ENCODE data around the gene PIEZO2. TPM values are rescaled to one million over a fixed set of nuclear protein-coding genes. Genes with fewer than 3 reads are reported as not detected.

Gene PIEZO2
- total and polyA plus RNA-seq, 12 donors = 0.07 to 1.4 (median 0.25) TPM; not detected in 1

DNA sequence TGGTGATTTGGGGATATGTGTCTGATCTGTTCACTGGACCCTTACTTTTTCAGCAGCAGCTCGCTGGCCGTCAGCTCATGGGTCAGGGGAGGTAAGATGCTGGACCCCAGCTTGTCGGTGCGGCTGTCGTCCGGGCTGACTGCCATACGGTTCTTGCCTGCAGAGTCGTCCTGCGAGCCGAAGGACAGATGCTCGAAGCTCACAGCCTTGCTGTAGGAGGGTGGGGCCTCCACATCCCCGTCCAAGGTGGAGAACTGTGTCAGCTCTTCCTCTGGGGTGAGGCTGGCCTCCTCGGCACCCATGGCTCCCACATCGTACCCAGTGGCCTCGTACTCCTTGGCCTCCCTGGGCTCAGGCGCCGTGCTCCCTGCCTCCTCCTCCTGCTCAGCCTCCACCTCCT, 444.1 kb downstream of the PIEZO2 start:
- Histone ChIP-seq H3K27ac (no peak overlapping the region), H3K36me3 (no peaks in the 10 kb centered on the region), H3K9me3 (no peaks in the 10 kb centered on the region), H3K27me3 (no peaks in the 10 kb centered on the region), H3K4me1 (no peaks in the 10 kb centered on the region), H3K4me3 (no peak overlapping the region)
- intact Hi-C loops (cut with DNase I) = no loop called here
- WGBS, 2 donors = 91 to 98% methylated on average over 17 of the region's 17 CpGs
- TF ChIP-seq, protein P1, sequence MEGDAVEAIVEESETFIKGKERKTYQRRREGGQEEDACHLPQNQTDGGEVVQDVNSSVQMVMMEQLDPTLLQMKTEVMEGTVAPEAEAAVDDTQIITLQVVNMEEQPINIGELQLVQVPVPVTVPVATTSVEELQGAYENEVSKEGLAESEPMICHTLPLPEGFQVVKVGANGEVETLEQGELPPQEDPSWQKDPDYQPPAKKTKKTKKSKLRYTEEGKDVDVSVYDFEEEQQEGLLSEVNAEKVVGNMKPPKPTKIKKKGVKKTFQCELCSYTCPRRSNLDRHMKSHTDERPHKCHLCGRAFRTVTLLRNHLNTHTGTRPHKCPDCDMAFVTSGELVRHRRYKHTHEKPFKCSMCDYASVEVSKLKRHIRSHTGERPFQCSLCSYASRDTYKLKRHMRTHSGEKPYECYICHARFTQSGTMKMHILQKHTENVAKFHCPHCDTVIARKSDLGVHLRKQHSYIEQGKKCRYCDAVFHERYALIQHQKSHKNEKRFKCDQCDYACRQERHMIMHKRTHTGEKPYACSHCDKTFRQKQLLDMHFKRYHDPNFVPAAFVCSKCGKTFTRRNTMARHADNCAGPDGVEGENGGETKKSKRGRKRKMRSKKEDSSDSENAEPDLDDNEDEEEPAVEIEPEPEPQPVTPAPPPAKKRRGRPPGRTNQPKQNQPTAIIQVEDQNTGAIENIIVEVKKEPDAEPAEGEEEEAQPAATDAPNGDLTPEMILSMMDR (IDR thresholded peaks at IDR 0.05) = no peak
- no peak for ATAC-seq
- no peak for DNase-seq

DNA sequence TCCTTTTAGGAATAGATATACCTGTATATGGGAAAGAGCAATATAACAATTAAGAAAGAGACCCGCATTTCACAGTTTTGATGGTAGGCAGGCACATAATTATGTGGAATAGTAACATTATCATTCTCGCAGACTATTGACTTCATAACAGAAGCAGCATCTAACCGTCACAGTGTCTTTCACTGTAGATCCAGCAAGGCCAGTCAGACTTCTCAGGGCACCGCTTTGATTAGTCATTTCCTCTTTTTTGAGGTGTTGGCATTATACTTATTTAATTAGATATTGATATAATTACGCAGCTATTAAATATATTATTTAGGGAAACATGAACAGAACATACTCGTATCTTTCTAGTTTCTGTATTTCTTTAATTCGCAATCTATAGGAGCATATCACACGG, 447.2 kb downstream of the PIEZO2 start:
- intact Hi-C loops (cut with DNase I) = no loop called here
- no peak for DNase-seq
- WGBS, 2 donors = 91 to 93% methylated on average over 8 of the region's 8 CpGs
- Histone ChIP-seq H3K9me3 (no peaks in the 10 kb centered on the region), H3K4me1 (no peaks in the 10 kb centered on the region), H3K4me3 (no peak overlapping the region), H3K27me3 (no peaks in the 10 kb centered on the region), H3K36me3 (no peaks in the 10 kb centered on the region), H3K27ac (no peak overlapping the region)
- TF ChIP-seq, protein P1 (IDR thresholded peaks at IDR 0.05) = no peak
- no peak for ATAC-seq

DNA sequence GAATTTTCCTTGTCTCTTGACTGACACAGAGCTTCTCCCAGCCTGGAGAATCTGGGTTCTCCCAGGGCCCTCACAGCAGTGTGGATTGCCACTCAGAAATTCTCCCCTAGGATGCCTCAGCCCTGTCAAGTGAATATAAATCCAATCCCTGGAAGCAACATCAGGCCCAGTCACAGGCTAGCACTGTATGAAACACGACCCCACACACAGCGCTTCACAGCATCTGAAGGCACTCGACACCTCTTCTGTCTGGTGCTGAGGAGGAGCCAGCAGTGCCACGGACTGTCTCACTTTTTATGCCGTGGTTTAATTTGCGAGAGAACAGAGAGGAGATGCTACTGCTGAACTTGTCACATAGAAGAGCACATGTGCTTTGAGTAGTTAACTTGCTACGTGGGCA, 459.0 kb downstream of the PIEZO2 start:
- no peak overlapping the region for H3K27ac ChIP-seq
- H3K4me3 ChIP-seq = no peak overlapping the region
- no peaks in the 10 kb centered on the region for H3K36me3 ChIP-seq
- intact Hi-C loops (cut with DNase I) = no loop called here
- no peaks in the 10 kb centered on the region for H3K9me3 ChIP-seq
- no peaks in the 10 kb centered on the region for H3K27me3 ChIP-seq
- 66 to 76% methylated on average over 7 of the region's 7 CpGs for WGBS, 2 donors
- ATAC-seq = no peak
- DNase-seq = no peak
- no peaks in the 10 kb centered on the region for H3K4me1 ChIP-seq
- TF ChIP-seq, protein P1 (IDR thresholded peaks at IDR 0.05) = no peak

DNA sequence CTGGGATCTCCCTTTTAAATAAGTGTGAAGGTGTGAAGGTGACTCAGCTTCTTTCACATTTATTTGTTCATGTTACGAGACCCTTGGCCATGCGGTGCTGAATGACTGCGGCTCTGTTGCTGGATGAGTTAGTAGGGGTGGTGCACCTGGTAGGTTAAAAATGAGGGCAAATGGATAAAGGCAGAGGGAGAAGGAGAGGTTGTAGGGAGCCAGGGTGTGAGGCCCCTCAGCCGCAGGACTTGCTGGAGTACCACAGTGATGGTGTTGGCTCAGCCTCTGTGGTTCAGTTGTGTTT, 459.4 kb downstream of the PIEZO2 start:
- DNase-seq (no peak), ATAC-seq (no peak)
- 91 to 93% methylated on average over 4 of the region's 4 CpGs for WGBS, 2 donors
- no peaks in the 10 kb centered on the region for H3K27me3 ChIP-seq
- intact Hi-C loops (cut with DNase I) = no loop called here
- H3K27ac ChIP-seq = no peak overlapping the region
- H3K36me3 ChIP-seq = no peaks in the 10 kb centered on the region
- H3K4me1 ChIP-seq = no peaks in the 10 kb centered on the region
- no peaks in the 10 kb centered on the region for H3K9me3 ChIP-seq
- TF ChIP-seq, protein P1 (IDR thresholded peaks at IDR 0.05) = no peak
- H3K4me3 ChIP-seq = no peak overlapping the region
